Central memory CD8-positive, alpha-beta T cell (primary cell): ENCODE results near the gene LAMA1.

Experiments
- ATAC-seq: fragments of 150-1000 bp; cut with Tn5 transposase; replicated peaks from 2 replicates; pipeline ENCODE4 v1.10.0; 2022; ENCODE audit warnings: mild to moderate bottlenecking, moderate FRiP score, moderate number of reproducible peaks; ENCODE audit not compliant: poor library complexity, severe bottlenecking; ENCODE audit errors: extremely low read depth
- DNase-seq, 2 donors: peaks; one replicate each; pipeline ENCODE4 v3.0.0; 2021; ENCODE audit warnings: low spot score in 2 of 2
- H3K27ac Mint-ChIP-seq: one replicate; pipeline ENCODE4 v1.8.0; 2022; ENCODE audit warnings: low read depth, mild to moderate bottlenecking, moderate library complexity, mixed read lengths
- H3K27me3 Mint-ChIP-seq: one replicate; pipeline ENCODE4 v1.8.0; 2022; ENCODE audit warnings: mixed read lengths
- H3K36me3 Mint-ChIP-seq: one replicate; pipeline ENCODE4 v1.8.0; 2022; ENCODE audit warnings: mild to moderate bottlenecking, moderate library complexity, mixed read lengths; ENCODE audit not compliant: insufficient read depth
- H3K4me1 Mint-ChIP-seq: one replicate; pipeline ENCODE4 v1.8.0; 2022; ENCODE audit warnings: mixed read lengths
- H3K4me3 Mint-ChIP-seq: one replicate; pipeline ENCODE4 v1.8.0; 2022; ENCODE audit warnings: mild to moderate bottlenecking, moderate library complexity, mixed read lengths
- H3K9me3 Mint-ChIP-seq: one replicate; pipeline ENCODE4 v1.8.0; 2022; ENCODE audit warnings: mixed read lengths

LAMA1 gene

GRCh38 chr18:6961331-6961730, 156.3 kb downstream of the LAMA1 start:
- no peak for DNase-seq
- peaks cover 5% of the 10 kb centered on the region for H3K9me3 Mint-ChIP-seq
- no peaks in the 10 kb centered on the region for H3K36me3 Mint-ChIP-seq
- ATAC-seq, result no peak
- no peak overlapping the region for H3K27ac Mint-ChIP-seq
- H3K4me3 Mint-ChIP-seq, result no peak overlapping the region
- H3K27me3 Mint-ChIP-seq, result no peaks in the 10 kb centered on the region
- H3K4me1 Mint-ChIP-seq, result no peaks in the 10 kb centered on the region

GRCh38 chr18:6960656-6961055, 156.9 kb downstream of the LAMA1 start:
- no peak overlapping the region for H3K4me3 Mint-ChIP-seq
- DNase-seq (no peak), ATAC-seq (no peak)
- no peak overlapping the region for H3K27ac Mint-ChIP-seq
- no peaks in the 10 kb centered on the region for H3K27me3 Mint-ChIP-seq
- no peaks in the 10 kb centered on the region for H3K4me1 Mint-ChIP-seq
- peaks cover 5% of the 10 kb centered on the region for H3K9me3 Mint-ChIP-seq
- no peaks in the 10 kb centered on the region for H3K36me3 Mint-ChIP-seq

- Mint-ChIP-seq H3K27me3 (no peaks in the 10 kb centered on the region), H3K36me3 (no peaks in the 10 kb centered on the region), H3K4me3 (no peak overlapping the region), H3K4me1 (no peaks in the 10 kb centered on the region), H3K9me3 (peaks cover 5% of the 10 kb centered on the region), H3K27ac (no peak overlapping the region)
- ATAC-seq (no peak), DNase-seq (no peak)
Measured at GRCh38 chr18:6960124-6960523, 157.5 kb downstream of the LAMA1 start.

- H3K27ac Mint-ChIP-seq, result no peak overlapping the region
- ATAC-seq, result no peak
- no peaks in the 10 kb centered on the region for H3K4me1 Mint-ChIP-seq
- H3K36me3 Mint-ChIP-seq, result no peaks in the 10 kb centered on the region
- H3K4me3 Mint-ChIP-seq, result no peak overlapping the region
- H3K9me3 Mint-ChIP-seq, result peaks cover 8% of the 10 kb centered on the region
- H3K27me3 Mint-ChIP-seq, result no peaks in the 10 kb centered on the region
- DNase-seq, result no peak
Measured at GRCh38 chr18:6959110-6959509, 158.5 kb downstream of the LAMA1 start.

- DNase-seq (no peak), ATAC-seq (no peak)
- Mint-ChIP-seq H3K36me3 (no peaks in the 10 kb centered on the region), H3K4me1 (no peaks in the 10 kb centered on the region), H3K4me3 (no peak overlapping the region), H3K27ac (no peak overlapping the region), H3K27me3 (no peaks in the 10 kb centered on the region), H3K9me3 (peaks cover 14% of the 10 kb centered on the region)
Measured at GRCh38 chr18:6956999-6957398, 160.6 kb downstream of the LAMA1 start.

- DNase-seq (no peak), ATAC-seq (no peak)
- Mint-ChIP-seq H3K27ac (no peak overlapping the region), H3K4me3 (no peak overlapping the region), H3K36me3 (no peaks in the 10 kb centered on the region), H3K4me1 (no peaks in the 10 kb centered on the region), H3K9me3 (peaks cover 18% of the 10 kb centered on the region), H3K27me3 (no peaks in the 10 kb centered on the region)
Measured at GRCh38 chr18:6956495-6956894, 161.1 kb downstream of the LAMA1 start.

GRCh38 chr18:6955304-6955703, 162.3 kb downstream of the LAMA1 start:
- no peak for ATAC-seq
- no peak for DNase-seq
- no peak overlapping the region for H3K27ac Mint-ChIP-seq
- no peaks in the 10 kb centered on the region for H3K4me1 Mint-ChIP-seq
- H3K27me3 Mint-ChIP-seq, result no peaks in the 10 kb centered on the region
- peaks cover 22% of the 10 kb centered on the region for H3K9me3 Mint-ChIP-seq
- no peaks in the 10 kb centered on the region for H3K36me3 Mint-ChIP-seq
- H3K4me3 Mint-ChIP-seq, result no peak overlapping the region

GRCh38 chr18:6954501-6954900, 163.1 kb downstream of the LAMA1 start:
- ATAC-seq (no peak), DNase-seq (no peak)
- peaks cover 19% of the 10 kb centered on the region for H3K9me3 Mint-ChIP-seq
- H3K27me3 Mint-ChIP-seq, result no peaks in the 10 kb centered on the region
- no peak overlapping the region for H3K27ac Mint-ChIP-seq
- H3K36me3 Mint-ChIP-seq, result no peaks in the 10 kb centered on the region
- no peaks in the 10 kb centered on the region for H3K4me1 Mint-ChIP-seq
- H3K4me3 Mint-ChIP-seq, result no peak overlapping the region

- Mint-ChIP-seq H3K4me3 (no peak overlapping the region), H3K36me3 (no peaks in the 10 kb centered on the region), H3K9me3 (peaks cover 19% of the 10 kb centered on the region), H3K27me3 (no peaks in the 10 kb centered on the region), H3K27ac (no peak overlapping the region), H3K4me1 (no peaks in the 10 kb centered on the region)
- DNase-seq (no peak), ATAC-seq (no peak)
Measured at GRCh38 chr18:6951336-6952090, 166.1 kb downstream of the LAMA1 start.

GRCh38 chr18:6950641-6951040, 167.0 kb downstream of the LAMA1 start:
- no peak overlapping the region for H3K27ac Mint-ChIP-seq
- no peak for DNase-seq
- H3K4me3 Mint-ChIP-seq, result no peak overlapping the region
- peaks cover 24% of the 10 kb centered on the region for H3K9me3 Mint-ChIP-seq
- no peaks in the 10 kb centered on the region for H3K4me1 Mint-ChIP-seq
- H3K36me3 Mint-ChIP-seq, result no peaks in the 10 kb centered on the region
- no peak for ATAC-seq
- H3K27me3 Mint-ChIP-seq, result no peaks in the 10 kb centered on the region

- H3K9me3 Mint-ChIP-seq, result peaks cover 24% of the 10 kb centered on the region
- no peak for ATAC-seq
- no peaks in the 10 kb centered on the region for H3K36me3 Mint-ChIP-seq
- H3K4me1 Mint-ChIP-seq, result no peaks in the 10 kb centered on the region
- no peak overlapping the region for H3K4me3 Mint-ChIP-seq
- H3K27ac Mint-ChIP-seq, result no peak overlapping the region
- no peak for DNase-seq
- H3K27me3 Mint-ChIP-seq, result no peaks in the 10 kb centered on the region
Measured at GRCh38 chr18:6949800-6950586, 167.6 kb downstream of the LAMA1 start.

- Mint-ChIP-seq H3K9me3 (peaks cover 20% of the 10 kb centered on the region), H3K27ac (no peak overlapping the region), H3K36me3 (no peaks in the 10 kb centered on the region), H3K4me1 (no peaks in the 10 kb centered on the region), H3K4me3 (no peak overlapping the region), H3K27me3 (no peaks in the 10 kb centered on the region)
- ATAC-seq (no peak), DNase-seq (no peak)
Measured at GRCh38 chr18:6948281-6949055, 169.1 kb downstream of the LAMA1 start.
